Esophagus squamous epithelium (tissue), 4 donors: ENCODE data around the gene UBLCP1.

ENCODE experiments used
- CTCF ChIP-seq, 6 experiments: fragments of 450-650 bp in 4 of 6; fragments of 200-600 bp in 2 of 6; sonication (generic) in 2 of 6; IDR thresholded peaks; one replicate each; pipeline ENCODE4 v1.5.1; 2016 to 2019; ENCODE audit warnings: antibody characterized with exemption in 6 of 6, mild to moderate bottlenecking in 4 of 6, moderate library complexity in 4 of 6
- POLR2A ChIP-seq, 4 donors: fragments of 450-650 bp; IDR thresholded peaks; one replicate each; pipeline ENCODE4 v1.6.1; 2017; ENCODE audit warnings: antibody characterized with exemption in 4 of 4, mild to moderate bottlenecking in 4 of 4, moderate library complexity in 3 of 4

GRCh38 chr5:159319363-159319762, 56.3 kb downstream of the UBLCP1 start:
- TF ChIP-seq CTCF (IDR thresholded peaks at IDR 0.05) (no peak), POLR2A (IDR thresholded peaks at IDR 0.05) (no peak)
